Choroid plexus epithelial cell (primary cell): ENCODE data around the gene ELF1.
"Not testable (repeated sequence)": the region's sequence is repeated elsewhere in the genome, so short reads cannot be mapped to it uniquely, and the experiment has no call there.

Experiments
- DNase-seq: peaks from one replicate; pipeline ENCODE4 v3.0.0-alpha.2; 2010; ENCODE audit warnings: low read depth
- H3K4me3 ChIP-seq: 2 replicates; pipeline ENCODE4 v1.5.1; 2011; ENCODE audit warnings: low read depth, mild to moderate bottlenecking, control low read depth, low read length, moderate library complexity
- TF ChIP-seq, protein P1 (sequence below): conservative IDR thresholded peaks from 2 replicates; pipeline ENCODE4 v1.5.1; 2011; ENCODE audit warnings: low read depth, mild to moderate bottlenecking, control low read depth, inconsistent platforms, low read length, moderate library complexity

ELF1 gene

GRCh38 chr13:40927929-40928328 is 91.2 kb downstream of the ELF1 start:
- no peak for DNase-seq

GRCh38 chr13:40923867-40924266 is 95.2 kb downstream of the ELF1 start:
- H3K4me3 ChIP-seq: no peak overlapping the region
- TF ChIP-seq, protein P1, sequence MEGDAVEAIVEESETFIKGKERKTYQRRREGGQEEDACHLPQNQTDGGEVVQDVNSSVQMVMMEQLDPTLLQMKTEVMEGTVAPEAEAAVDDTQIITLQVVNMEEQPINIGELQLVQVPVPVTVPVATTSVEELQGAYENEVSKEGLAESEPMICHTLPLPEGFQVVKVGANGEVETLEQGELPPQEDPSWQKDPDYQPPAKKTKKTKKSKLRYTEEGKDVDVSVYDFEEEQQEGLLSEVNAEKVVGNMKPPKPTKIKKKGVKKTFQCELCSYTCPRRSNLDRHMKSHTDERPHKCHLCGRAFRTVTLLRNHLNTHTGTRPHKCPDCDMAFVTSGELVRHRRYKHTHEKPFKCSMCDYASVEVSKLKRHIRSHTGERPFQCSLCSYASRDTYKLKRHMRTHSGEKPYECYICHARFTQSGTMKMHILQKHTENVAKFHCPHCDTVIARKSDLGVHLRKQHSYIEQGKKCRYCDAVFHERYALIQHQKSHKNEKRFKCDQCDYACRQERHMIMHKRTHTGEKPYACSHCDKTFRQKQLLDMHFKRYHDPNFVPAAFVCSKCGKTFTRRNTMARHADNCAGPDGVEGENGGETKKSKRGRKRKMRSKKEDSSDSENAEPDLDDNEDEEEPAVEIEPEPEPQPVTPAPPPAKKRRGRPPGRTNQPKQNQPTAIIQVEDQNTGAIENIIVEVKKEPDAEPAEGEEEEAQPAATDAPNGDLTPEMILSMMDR: no peak
- no peak for DNase-seq

More at GRCh38 chr13:40927929-40928328, 91.2 kb downstream of the ELF1 start:
- no peak overlapping the region for H3K4me3 ChIP-seq
- TF ChIP-seq, protein P1: no peak

DNA sequence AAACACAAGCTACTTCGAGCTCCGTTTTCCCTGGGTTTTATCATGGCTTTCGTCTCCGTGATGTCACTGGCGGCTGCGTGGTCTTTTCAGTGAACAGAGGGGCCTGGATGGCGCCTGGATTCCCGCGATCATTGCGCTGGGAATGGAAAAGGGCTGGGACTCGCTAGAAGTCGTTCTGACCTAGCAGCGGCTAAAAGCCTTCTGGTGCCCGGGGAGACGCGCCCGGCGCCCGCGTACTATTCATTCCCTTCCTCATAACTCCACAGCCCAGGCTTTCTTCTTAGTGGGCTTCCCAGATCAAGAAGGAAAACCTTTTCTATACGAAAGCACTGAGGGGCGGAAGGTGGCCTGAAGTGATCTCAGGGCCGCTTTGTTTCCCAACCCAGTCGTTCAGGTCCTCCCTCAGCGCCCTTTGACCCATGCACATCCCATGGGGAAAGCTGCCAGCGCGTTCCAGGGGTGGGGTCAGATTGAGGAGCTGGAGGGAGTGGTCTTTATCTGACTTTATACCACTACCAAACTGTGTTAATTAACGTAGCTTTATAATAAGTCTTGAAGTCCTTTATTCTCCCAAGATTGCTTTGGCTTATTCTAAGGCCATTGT is 96.6 kb downstream of the ELF1 start:
- H3K4me3 ChIP-seq: no peak overlapping the region
- DNase-seq: peak; percentile 12
- TF ChIP-seq, protein P1: no peak

DNA sequence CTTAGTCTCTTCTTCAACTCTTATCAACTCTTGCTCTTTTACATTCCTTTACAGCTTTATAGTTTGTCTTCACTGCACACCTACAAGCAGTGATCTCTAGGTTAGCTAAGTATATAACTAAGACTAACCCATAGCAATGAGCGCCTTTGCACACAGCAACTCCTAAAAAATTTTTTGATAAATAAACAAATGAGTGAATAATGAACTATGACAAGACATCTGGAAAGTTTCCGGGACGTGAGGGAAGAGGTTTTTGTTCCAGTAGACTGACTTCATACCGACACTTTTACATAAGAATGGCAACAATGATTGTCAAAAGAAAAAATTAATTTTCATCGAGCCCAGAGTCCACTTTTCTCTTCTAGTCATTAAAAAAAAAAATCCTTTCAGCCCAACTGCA is 98.3 kb downstream of the ELF1 start:
- TF ChIP-seq, protein P1: no peak
- peak; percentile 35 for DNase-seq

DNA sequence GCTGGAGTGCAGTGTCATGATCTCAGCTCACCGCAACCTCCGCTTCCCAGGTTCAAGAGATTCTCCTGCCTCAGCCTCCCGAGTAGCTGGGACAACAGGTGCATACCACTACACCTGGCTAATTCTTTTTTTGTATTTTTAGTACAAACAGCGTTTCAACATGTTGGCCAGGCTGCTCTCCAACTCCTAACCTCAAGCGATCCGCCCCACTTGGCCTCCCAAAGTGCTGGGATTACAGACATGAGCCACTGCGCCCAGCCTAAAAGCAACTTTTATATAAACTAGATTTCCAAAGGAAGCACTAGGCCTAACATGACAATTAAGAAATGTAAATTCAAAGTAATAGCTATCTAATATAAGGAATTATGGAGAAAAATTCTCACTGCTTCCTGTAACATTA is 99.2 kb downstream of the ELF1 start:
- H3K4me3 ChIP-seq: not testable (repeated sequence)

More for the DNA sequence above, 98.3 kb downstream of the ELF1 start:
- H3K4me3 ChIP-seq: peak overlapping the region; percentile 68

GRCh38 chr13:40916207-40916998 is 102.7 kb downstream of the ELF1 start:
- DNase-seq: no peak

More for the DNA sequence above, 99.2 kb downstream of the ELF1 start:
- not testable (repeated sequence) for DNase-seq

DNA sequence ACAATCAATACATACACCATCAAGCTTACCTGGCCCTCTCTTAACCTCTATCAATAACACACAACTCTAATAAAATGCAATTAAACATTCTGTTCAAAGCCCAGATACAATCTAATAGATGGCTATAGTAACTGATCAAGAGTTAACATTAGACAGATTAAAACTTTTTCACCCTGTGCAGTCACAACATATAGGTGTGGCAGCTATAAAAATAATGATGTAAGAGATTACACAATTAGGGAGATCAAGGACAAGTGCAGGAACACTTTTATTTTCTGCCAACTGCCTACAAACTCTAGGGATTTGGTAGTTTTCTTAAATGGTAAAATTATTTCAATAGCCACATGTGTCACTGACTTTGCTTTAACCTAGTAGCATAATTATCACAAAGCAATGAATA is 104.3 kb downstream of the ELF1 start:
- not testable (repeated sequence) for H3K4me3 ChIP-seq, DNase-seq

More at GRCh38 chr13:40916207-40916998, 102.7 kb downstream of the ELF1 start:
- TF ChIP-seq, protein P1: no peak
- H3K4me3 ChIP-seq: no peak overlapping the region

DNA sequence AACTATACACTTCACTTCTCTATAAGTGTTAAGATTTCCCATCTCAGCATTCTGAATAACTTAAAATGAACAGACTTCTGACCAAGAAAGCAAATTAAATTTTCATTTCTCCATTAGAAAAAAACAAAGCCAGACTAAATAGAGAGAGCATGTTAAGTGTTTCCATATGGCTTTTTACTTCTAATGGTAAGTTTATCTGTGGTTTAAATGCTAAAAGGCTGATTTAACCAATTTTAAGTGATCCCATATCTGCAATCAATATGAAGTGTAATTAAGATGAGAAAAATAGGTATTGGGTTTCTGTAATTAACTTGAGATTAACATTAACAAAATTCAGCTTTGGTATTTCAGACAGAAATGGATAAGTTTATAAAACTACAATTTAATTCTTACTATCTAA is 107.8 kb downstream of the ELF1 start:
- TF ChIP-seq, protein P1: no peak
- no peak overlapping the region for H3K4me3 ChIP-seq
- no peak for DNase-seq
